Endothelial cell of umbilical vein (primary cell): Measurements from ENCODE around the gene MAPKAPK2. TPM values are rescaled to one million over a fixed set of nuclear protein-coding genes. Genes with fewer than 3 reads are reported as not detected.

Experiments
- BruUV-seq: library from RNA; stranded (reverse); fragments of 400-500 nt; replicated peaks from 2 replicates; lab custom pipeline; 2021; lab: Mats Ljungman, UMichigan
- CTCF ChIA-PET: fragments of 300-600, 350-600 bp; sonication (Branson Sonifier 250); formaldehyde crosslinking; loops from one replicate; lab custom pipeline; 2021; ENCODE audit warnings: antibody characterized with exemption, inconsistent platforms; lab: Charles Lee
- POLR2A ChIA-PET: fragments of 300-600, 350-600 bp; sonication (Branson Sonifier 250); formaldehyde crosslinking; loops from one replicate; lab custom pipeline; 2021; ENCODE audit warnings: antibody characterized with exemption, inconsistent platforms; lab: Charles Lee
- DNase-seq: peaks from one replicate; pipeline ENCODE4 v3.0.0-alpha.2; 2011; ENCODE audit warnings: low read depth, low spot score
- FAIRE-seq: peaks from 2 replicates; lab custom pipeline; 2011; peaks lifted over from hg19 to GRCh38; lab: Jason Lieb, UNC
- H2AFZ ChIP-seq: 2 replicates; pipeline ENCODE4 v1.6.0; 2012; ENCODE audit warnings: low read depth, low read length, control low read depth, inconsistent platforms
- H3K27ac ChIP-seq: 2 replicates; pipeline ENCODE4 v1.5.1; 2011; ENCODE audit warnings: low read depth, mild to moderate bottlenecking, control low read depth, low read length, moderate library complexity; ENCODE audit not compliant: insufficient read depth
- H3K27me3 ChIP-seq, 2 experiments: 2 replicates each; pipeline versions ENCODE4 v1.6.0 to v1.6.1; 2011; ENCODE audit warnings: low read length in 2 of 2, mixed read lengths in 1 of 2; ENCODE audit not compliant: control insufficient read depth in 2 of 2, insufficient read depth in 2 of 2
- H3K36me3 ChIP-seq, 2 experiments: 2 replicates in 1 of 2; 3 replicates in 1 of 2; pipeline ENCODE4 v1.5.1; 2011; ENCODE audit warnings: low read length in 2 of 2, mild to moderate bottlenecking in 1 of 2, moderate library complexity in 1 of 2; ENCODE audit not compliant: control insufficient read depth in 2 of 2, insufficient read depth in 2 of 2; ENCODE audit errors: extremely low read depth in 1 of 2
- H3K4me1 ChIP-seq: 3 replicates; pipeline ENCODE4 v1.5.1; 2011; ENCODE audit warnings: mild to moderate bottlenecking, low read length; ENCODE audit not compliant: control insufficient read depth, insufficient read depth; ENCODE audit errors: extremely low read depth
- H3K4me2 ChIP-seq: 2 replicates; pipeline ENCODE4 v1.6.1; 2011; ENCODE audit warnings: low read length, control low read depth, mixed read lengths; ENCODE audit not compliant: insufficient read depth
- H3K4me3 ChIP-seq, 3 experiments: fragments of 200-600 bp in 1 of 3; sonication (generic), shearing (Covaris generic) in 1 of 3; replicated peaks in 1 of 3; 2 replicates each; pipeline ENCODE4 v1.5.1; 2011 to 2016; ENCODE audit warnings: control low read depth in 3 of 3, low read length in 3 of 3, mild to moderate bottlenecking in 2 of 3, inconsistent platforms in 1 of 3, low read depth in 1 of 3, moderate library complexity in 1 of 3; ENCODE audit not compliant: insufficient read depth in 1 of 3
- H3K79me2 ChIP-seq: 2 replicates; pipeline ENCODE4 v1.6.0; 2012; ENCODE audit warnings: low read length, inconsistent platforms; ENCODE audit not compliant: control insufficient read depth, insufficient read depth
- H3K9ac ChIP-seq: replicated peaks from 2 replicates; pipeline ENCODE3; 2011; ENCODE audit warnings: low read length, control low read depth; ENCODE audit not compliant: insufficient read depth; ENCODE audit errors: extremely low read depth
- H3K9me1 ChIP-seq: replicated peaks from 3 replicates; pipeline ENCODE4 v1.6.0; 2011; ENCODE audit warnings: mild to moderate bottlenecking, low read length; ENCODE audit not compliant: control insufficient read depth, insufficient read depth; ENCODE audit errors: extremely low read depth
- H3K9me3 ChIP-seq: replicated peaks from 2 replicates; pipeline ENCODE4 v1.5.1; 2012; ENCODE audit warnings: low read length, inconsistent platforms; ENCODE audit not compliant: control insufficient read depth, insufficient read depth
- H4K20me1 ChIP-seq: replicated peaks from 2 replicates; pipeline ENCODE3; 2011; ENCODE audit warnings: mild to moderate bottlenecking, low read length; ENCODE audit not compliant: control insufficient read depth, insufficient read depth; ENCODE audit errors: extremely low read depth
- CTCF ChIP-seq, 2 donors: IDR thresholded peaks; 1 replicate in 1 of 2; 2 replicates in 1 of 2; pipeline ENCODE4 v1.5.1; 2011; ENCODE audit warnings: low read length in 2 of 2, mild to moderate bottlenecking in 2 of 2, moderate library complexity in 2 of 2, control low read depth in 1 of 2, inconsistent platforms in 1 of 2, low read depth in 1 of 2; ENCODE audit not compliant: insufficient read depth in 1 of 2; ENCODE audit errors: extremely low read depth in 1 of 2
- EZH2 ChIP-seq: IDR thresholded peaks from 2 replicates; pipeline ENCODE4 v1.6.1; 2012; ENCODE audit warnings: borderline replicate concordance, low read depth, mild to moderate bottlenecking, moderate library complexity, low read length, inconsistent platforms; ENCODE audit not compliant: severe bottlenecking
- FOS ChIP-seq: IDR thresholded peaks from 2 replicates; pipeline ENCODE4 v1.6.1; 2011; ENCODE audit warnings: mild to moderate bottlenecking, low read length, moderate library complexity, borderline replicate concordance; ENCODE audit not compliant: insufficient read depth
- GATA2 ChIP-seq: IDR thresholded peaks from 2 replicates; pipeline ENCODE4 v1.7.0; 2011; ENCODE audit warnings: low read depth, mild to moderate bottlenecking, moderate library complexity, mixed read lengths, low read length; ENCODE audit not compliant: insufficient read length, insufficient read depth
- JUN ChIP-seq: IDR thresholded peaks from 2 replicates; pipeline ENCODE4 v1.6.1; 2011; ENCODE audit warnings: borderline replicate concordance, low read depth; ENCODE audit not compliant: insufficient read length, insufficient read depth
- MAX ChIP-seq: IDR thresholded peaks from 2 replicates; pipeline ENCODE4 v1.6.1; 2011; ENCODE audit not compliant: insufficient read depth, insufficient read length
- MYC ChIP-seq: IDR thresholded peaks from one replicate; pipeline ENCODE4 v1.6.1; 2011; ENCODE audit warnings: mild to moderate bottlenecking, low read depth, low read length
- POLR2A ChIP-seq: IDR thresholded peaks from 2 replicates; pipeline ENCODE4 v1.6.1; 2012; ENCODE audit warnings: low read depth, mild to moderate bottlenecking, control low read depth, low read length
- POLR2AphosphoS5 ChIP-seq: IDR thresholded peaks from 2 replicates; pipeline ENCODE4 v1.6.1; 2012; ENCODE audit warnings: low read depth, mild to moderate bottlenecking, control low read depth, low read length, moderate library complexity; ENCODE audit not compliant: insufficient read depth
- dilution Hi-C: fragments of 300-500 bp; cut with MboI; formaldehyde crosslinking; loops from one replicate; pipeline ENCODE4 v1.15.0; 2019; ENCODE audit warnings: low sequenced_read_pairs; ENCODE audit not compliant: extremely low pct_ligation_motif_present
- intact Hi-C: fragments of 100-400 bp; cut with micrococcal nuclease; formaldehyde crosslinking; loops from one replicate; pipeline ENCODE4 v1.10.0; 2022
- polyA plus RNA-seq, 4 experiments: library from polyadenylated mRNA; depleted of rRNA in 3 of 4; stranded (reverse) in 3 of 4; unstranded in 1 of 4; fragments of >200 nt; gene quantifications; 2 replicates each; pipeline versions ENCODE4 v1.2.1 to v1.2.3, GENCODE V29; 2011 to 2012; ENCODE audit warnings: missing spikeins in 1 of 4
- total RNA-seq: library from RNA; stranded (reverse); gene quantifications from 2 replicates; pipeline ENCODE4 v1.2.3, GENCODE V29; 2021

MAPKAPK2 gene
- total and polyA plus RNA-seq, 2 donors (not counting 3 experiments of a cell fraction or from before 2014, with no cell fraction given): 52.9 to 69.1 TPM

- DNase-seq (no peak), FAIRE-seq (no peak)
- H3K9me1 ChIP-seq: no peaks in the 10 kb centered on the region
- H3K9me3 ChIP-seq: no peaks in the 10 kb centered on the region
- no peak overlapping the region for H3K4me3 ChIP-seq
- no peak overlapping the region for H3K9ac ChIP-seq
- no peak overlapping the region for H2AFZ ChIP-seq
- no TSS peak for BruUV-seq
- dilution Hi-C loops: no loop called here
- intact Hi-C loops: no loop called here
- TF ChIP-seq MYC: no peak
- no peak overlapping the region for H3K4me2 ChIP-seq
- no peak overlapping the region for H3K27ac ChIP-seq
- H3K4me1 ChIP-seq: no peaks in the 10 kb centered on the region
- H3K36me3 ChIP-seq: no peaks in the 10 kb centered on the region
- ChIA-PET POLR2A (no interaction called here), CTCF (interaction anchor here (1.2 kb wide), 1 partner anchor 32 kb away, joined by 3 read pairs; no protein-coding TSS in a partner anchor)
- peaks cover 8 to 19% of the 10 kb centered on the region in 2 experiments for H3K27me3 ChIP-seq
- H4K20me1 ChIP-seq: no peaks in the 10 kb centered on the region
- H3K79me2 ChIP-seq: no peaks in the 10 kb centered on the region
Measured at GRCh38 chr1:206774093-206774492, 89.4 kb downstream of the MAPKAPK2 start.

GRCh38 chr1:206776229-206776628 is 91.5 kb downstream of the MAPKAPK2 start:
- Histone ChIP-seq H3K36me3 (no peaks in the 10 kb centered on the region), H3K4me2 (no peak overlapping the region), H2AFZ (no peak overlapping the region), H3K9me1 (no peaks in the 10 kb centered on the region), H3K4me3 (no peak overlapping the region), H3K9ac (no peak overlapping the region), H3K4me1 (no peaks in the 10 kb centered on the region), H3K27ac (no peak overlapping the region), H3K79me2 (no peaks in the 10 kb centered on the region), H3K27me3 (peaks cover 3 to 10% of the 10 kb centered on the region in 2 experiments), H3K9me3 (no peaks in the 10 kb centered on the region), H4K20me1 (no peaks in the 10 kb centered on the region)
- ChIA-PET CTCF (interaction anchor here (0.7 to 1.0 kb wide), 3 partner anchors 32 to 164 kb away, joined by 3 to 4 read pairs (median 3); partner anchors contain the start of gene EIF2D), POLR2A (no interaction called here)
- dilution Hi-C loops: no loop called here
- no peak for FAIRE-seq
- DNase-seq: no peak
- TF ChIP-seq MYC (no peak), GATA2 (no peak), POLR2AphosphoS5 (no peak), MAX (no peak), JUN (no peak), CTCF (IDR thresholded peaks at IDR 0.05; ENCODE audit: extremely low read depth in 1 of 2, insufficient read depth in 1 of 2, low read depth in 1 of 2, low read length in 2 of 2) (no peak), FOS (no peak), POLR2A (no peak), EZH2 (no peak)
- intact Hi-C loops: no loop called here
- BruUV-seq: no TSS peak
